ENCODE measurements around the gene ARID4B.

- TF ChIP-seq, protein P1, sequence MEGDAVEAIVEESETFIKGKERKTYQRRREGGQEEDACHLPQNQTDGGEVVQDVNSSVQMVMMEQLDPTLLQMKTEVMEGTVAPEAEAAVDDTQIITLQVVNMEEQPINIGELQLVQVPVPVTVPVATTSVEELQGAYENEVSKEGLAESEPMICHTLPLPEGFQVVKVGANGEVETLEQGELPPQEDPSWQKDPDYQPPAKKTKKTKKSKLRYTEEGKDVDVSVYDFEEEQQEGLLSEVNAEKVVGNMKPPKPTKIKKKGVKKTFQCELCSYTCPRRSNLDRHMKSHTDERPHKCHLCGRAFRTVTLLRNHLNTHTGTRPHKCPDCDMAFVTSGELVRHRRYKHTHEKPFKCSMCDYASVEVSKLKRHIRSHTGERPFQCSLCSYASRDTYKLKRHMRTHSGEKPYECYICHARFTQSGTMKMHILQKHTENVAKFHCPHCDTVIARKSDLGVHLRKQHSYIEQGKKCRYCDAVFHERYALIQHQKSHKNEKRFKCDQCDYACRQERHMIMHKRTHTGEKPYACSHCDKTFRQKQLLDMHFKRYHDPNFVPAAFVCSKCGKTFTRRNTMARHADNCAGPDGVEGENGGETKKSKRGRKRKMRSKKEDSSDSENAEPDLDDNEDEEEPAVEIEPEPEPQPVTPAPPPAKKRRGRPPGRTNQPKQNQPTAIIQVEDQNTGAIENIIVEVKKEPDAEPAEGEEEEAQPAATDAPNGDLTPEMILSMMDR (IDR thresholded peaks at IDR 0.05): no peak
- no peak for TF ChIP-seq EP300 (IDR thresholded peaks at IDR 0.05)
- no peak for TF ChIP-seq POLR2A (IDR thresholded peaks at IDR 0.05)
Measured at GRCh38 chr1:235130766-235131270, 197.2 kb downstream of the ARID4B start.

Measured in sigmoid colon (tissue), 4 donors.